SH-SY5Y (cell line): ENCODE measurements around the gene STAT3.

Experiments used
- GATA2 ChIP-seq: IDR thresholded peaks from 2 replicates; pipeline ENCODE4 v1.6.1; 2011; ENCODE audit warnings: mild to moderate bottlenecking, low read depth, low read length
- GATA3 ChIP-seq: IDR thresholded peaks from 2 replicates; pipeline ENCODE4 v1.6.1; 2011; ENCODE audit warnings: low read depth, mild to moderate bottlenecking, low read length, moderate library complexity

GRCh38 chr17:42399121-42399520 is 10.9 kb upstream of the STAT3 start:
- TF ChIP-seq GATA2 (no peak), GATA3 (no peak)
